PC-3 (cell line): ENCODE measurements around the gene KHDC1. TPM values are rescaled to one million over a fixed set of nuclear protein-coding genes. Genes with fewer than 3 reads are reported as not detected.

Experiments
- ATAC-seq: fragments of 200-7000 bp; cut with Tn5 transposase; 2 replicates; pipeline ENCODE4 v1.9.1; 2020; ENCODE audit warnings: mild to moderate bottlenecking, moderate library complexity
- BruUV-seq: library from RNA; stranded (reverse); fragments of 400-500 nt; replicated peaks from 2 replicates; lab custom pipeline; 2021; lab: Mats Ljungman, UMichigan
- CTCF ChIA-PET: fragments of 300-600 bp; sonication (Branson Sonifier 250); formaldehyde crosslinking; loops from one replicate; lab custom pipeline; 2022; ENCODE audit warnings: antibody characterized with exemption; lab: Charles Lee
- POLR2A ChIA-PET: fragments of 300-600 bp; sonication (Branson Sonifier 250); formaldehyde crosslinking; loops from one replicate; lab custom pipeline; 2022; ENCODE audit warnings: antibody characterized with exemption; ENCODE audit not compliant: unreplicated experiment; lab: Charles Lee
- DNase-seq: peaks from one replicate; pipeline ENCODE4 v3.0.0-alpha.2; 2015
- H2AFZ ChIP-seq: fragments of 300-600 bp; sonication (generic); 2 replicates; pipeline ENCODE4 v1.6.0; 2016; ENCODE audit warnings: antibody characterized with exemption, low read length
- H3F3A ChIP-seq: fragments of 300-600 bp; sonication (generic); one replicate; pipeline ENCODE4 v1.6.0; 2017; ENCODE audit warnings: antibody characterized with exemption, low read length, control low read depth, mild to moderate bottlenecking; ENCODE audit not compliant: unreplicated experiment
- H3K27ac ChIP-seq: fragments of 300-600 bp; sonication (generic); 2 replicates; pipeline ENCODE4 v1.5.1; 2016; ENCODE audit warnings: mild to moderate bottlenecking, low read length
- H3K27me3 ChIP-seq: fragments of 300-600 bp; sonication (generic); 2 replicates; pipeline ENCODE4 v1.6.1; 2016; ENCODE audit warnings: low read length, mixed read lengths
- H3K36me3 ChIP-seq: fragments of 300-600 bp; sonication (generic); 2 replicates; pipeline ENCODE4 v1.6.1; 2016; ENCODE audit warnings: low read depth, mixed run types, low read length, mixed read lengths
- H3K4me1 ChIP-seq: fragments of 300-600 bp; sonication (generic); 2 replicates; pipeline ENCODE4 v1.5.1; 2016; ENCODE audit warnings: low read length; ENCODE audit not compliant: insufficient read depth
- H3K4me2 ChIP-seq: fragments of 300-600 bp; sonication (generic); 2 replicates; pipeline ENCODE4 v1.6.0; 2016; ENCODE audit warnings: low read length
- H3K4me3 ChIP-seq: fragments of 300-600 bp; sonication (generic); 2 replicates; pipeline ENCODE4 v1.5.1; 2016; ENCODE audit warnings: mild to moderate bottlenecking, low read length, mixed read lengths
- H3K79me2 ChIP-seq: fragments of 300-600 bp; sonication (generic); 2 replicates; pipeline ENCODE4 v1.6.1; 2017; ENCODE audit warnings: low read length, mixed read lengths
- H3K9ac ChIP-seq: fragments of 300-600 bp; sonication (generic); 2 replicates; pipeline ENCODE4 v1.6.0; 2016; ENCODE audit warnings: mild to moderate bottlenecking, low read length
- H3K9me2 ChIP-seq: fragments of 300-600 bp; sonication (generic); replicated peaks from 2 replicates; pipeline ENCODE4 v1.6.1; 2016; ENCODE audit warnings: mixed run types, low read length, mixed read lengths
- H3K9me3 ChIP-seq: fragments of 300-600 bp; sonication (generic); 2 replicates; pipeline ENCODE4 v1.6.1; 2016; ENCODE audit warnings: low read length, mixed read lengths
- H4K20me1 ChIP-seq: fragments of 300-600 bp; sonication (generic); 2 replicates; pipeline ENCODE4 v1.6.1; 2016; ENCODE audit warnings: low read length, mixed read lengths
- EZH2 ChIP-seq: fragments of 300-600 bp; sonication (generic); IDR thresholded peaks from one replicate; pipeline ENCODE4 v1.6.1; 2017; ENCODE audit warnings: antibody characterized with exemption, mild to moderate bottlenecking, low read length; ENCODE audit not compliant: unreplicated experiment
- EZH2phosphoT487 ChIP-seq: fragments of 300-600 bp; sonication (generic); IDR thresholded peaks from 2 replicates; pipeline ENCODE4 v1.6.1; 2018; ENCODE audit warnings: mild to moderate bottlenecking, antibody characterized with exemption, low read length, borderline replicate concordance
- intact Hi-C: fragments of 100-400 bp; cut with micrococcal nuclease; formaldehyde crosslinking; loops from 2 replicates; pipeline ENCODE4 v1.9.0; 2023
- total RNA-seq: library from RNA; depleted of rRNA; stranded (reverse); fragments of >200 nt; gene quantifications from 2 replicates; pipeline ENCODE4 v1.2.3, GENCODE V29; 2014
- TF ChIP-seq, protein P1 (sequence below): fragments of 300-600 bp; sonication (generic); conservative IDR thresholded peaks from 2 replicates; pipeline ENCODE4 v1.5.1; 2017; ENCODE audit warnings: antibody characterized with exemption, low read depth, mild to moderate bottlenecking, low read length

The KHDC1 gene
- total RNA-seq, 1 experiment from 2014 or later, result 7.9 TPM

DNA sequence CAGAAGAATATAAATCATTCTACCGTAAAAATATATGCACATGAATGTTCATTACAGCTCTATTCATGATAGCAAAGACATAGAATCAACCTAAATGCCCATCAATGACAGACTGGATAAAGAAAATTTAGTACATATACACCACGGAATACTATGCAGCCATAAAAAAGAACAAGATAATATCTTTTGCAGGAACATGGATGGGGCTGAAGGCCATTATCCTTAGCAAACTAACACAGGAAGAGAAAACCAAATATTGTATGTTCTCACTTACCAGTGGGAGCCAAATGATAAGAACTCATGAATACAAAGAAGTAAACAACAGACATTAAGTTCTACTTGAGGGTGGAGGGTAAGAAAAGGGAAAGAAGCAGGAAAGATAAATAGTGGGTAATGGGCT lies 46.1 kb downstream of the KHDC1 start:
- DNase-seq (no peak), ATAC-seq (no peak)
- no peaks in the 10 kb centered on the region for H4K20me1 ChIP-seq
- no peaks in the 10 kb centered on the region for H3F3A ChIP-seq
- no peak overlapping the region for H3K4me2 ChIP-seq
- H3K4me1 ChIP-seq, result 0 out of 2 replicates have a peak, but pooled peaks cover 3% of the 10 kb centered on the region
- H2AFZ ChIP-seq, result no peak overlapping the region
- ChIA-PET CTCF (no interaction called here), POLR2A (no interaction called here)
- no peaks in the 10 kb centered on the region for H3K79me2 ChIP-seq
- no peak overlapping the region for H3K4me3 ChIP-seq
- no peaks in the 10 kb centered on the region for H3K27me3 ChIP-seq
- H3K36me3 ChIP-seq, result no peaks in the 10 kb centered on the region
- H3K27ac ChIP-seq, result no peak overlapping the region
- TF ChIP-seq, protein P1, sequence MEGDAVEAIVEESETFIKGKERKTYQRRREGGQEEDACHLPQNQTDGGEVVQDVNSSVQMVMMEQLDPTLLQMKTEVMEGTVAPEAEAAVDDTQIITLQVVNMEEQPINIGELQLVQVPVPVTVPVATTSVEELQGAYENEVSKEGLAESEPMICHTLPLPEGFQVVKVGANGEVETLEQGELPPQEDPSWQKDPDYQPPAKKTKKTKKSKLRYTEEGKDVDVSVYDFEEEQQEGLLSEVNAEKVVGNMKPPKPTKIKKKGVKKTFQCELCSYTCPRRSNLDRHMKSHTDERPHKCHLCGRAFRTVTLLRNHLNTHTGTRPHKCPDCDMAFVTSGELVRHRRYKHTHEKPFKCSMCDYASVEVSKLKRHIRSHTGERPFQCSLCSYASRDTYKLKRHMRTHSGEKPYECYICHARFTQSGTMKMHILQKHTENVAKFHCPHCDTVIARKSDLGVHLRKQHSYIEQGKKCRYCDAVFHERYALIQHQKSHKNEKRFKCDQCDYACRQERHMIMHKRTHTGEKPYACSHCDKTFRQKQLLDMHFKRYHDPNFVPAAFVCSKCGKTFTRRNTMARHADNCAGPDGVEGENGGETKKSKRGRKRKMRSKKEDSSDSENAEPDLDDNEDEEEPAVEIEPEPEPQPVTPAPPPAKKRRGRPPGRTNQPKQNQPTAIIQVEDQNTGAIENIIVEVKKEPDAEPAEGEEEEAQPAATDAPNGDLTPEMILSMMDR, result no peak
- TF ChIP-seq EZH2 (no peak), EZH2phosphoT487 (no peak)
- no TSS peak for BruUV-seq
- no peak overlapping the region for H3K9ac ChIP-seq
- H3K9me2 ChIP-seq, result no peaks in the 10 kb centered on the region
- intact Hi-C loops, result no loop called here
- no peaks in the 10 kb centered on the region for H3K9me3 ChIP-seq

DNA sequence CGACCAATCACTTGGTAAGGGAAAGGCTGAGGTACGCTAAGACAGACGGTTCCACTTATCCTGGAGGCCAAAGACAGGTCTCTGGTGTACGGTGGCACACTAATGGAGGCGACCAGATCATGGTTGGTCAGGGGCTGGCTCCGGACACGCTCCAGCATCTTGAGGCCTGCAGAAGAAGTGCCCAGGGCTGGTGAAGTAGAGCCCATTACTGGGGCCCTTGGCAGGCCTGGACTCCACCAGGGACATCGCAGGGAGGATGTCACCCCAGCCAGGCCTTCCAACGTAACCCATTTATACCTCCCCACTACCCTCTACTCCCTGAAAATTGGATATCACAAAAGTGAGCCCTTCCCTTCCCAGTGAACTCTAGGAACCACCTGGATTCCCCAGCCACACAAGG lies 53.9 kb downstream of the KHDC1 start:
- no peaks in the 10 kb centered on the region for H4K20me1 ChIP-seq
- no peaks in the 10 kb centered on the region for H3K79me2 ChIP-seq
- H3K9me2 ChIP-seq, result no peaks in the 10 kb centered on the region
- no peak overlapping the region for H3K9ac ChIP-seq
- no peak overlapping the region for H3K4me2 ChIP-seq
- H3K27ac ChIP-seq, result no peak overlapping the region
- no peaks in the 10 kb centered on the region for H3K9me3 ChIP-seq
- ATAC-seq (no peak), DNase-seq (no peak)
- TF ChIP-seq, protein P1, result no peak
- TF ChIP-seq EZH2 (no peak), EZH2phosphoT487 (no peak)
- no peaks in the 10 kb centered on the region for H3K36me3 ChIP-seq
- H3K4me3 ChIP-seq, result no peak overlapping the region
- no peaks in the 10 kb centered on the region for H3K4me1 ChIP-seq
- H3K27me3 ChIP-seq, result no peaks in the 10 kb centered on the region
- POLR2A ChIA-PET, result no interaction called here
- BruUV-seq, result no TSS peak
- H3F3A ChIP-seq, result no peaks in the 10 kb centered on the region
- CTCF ChIA-PET, result no interaction called here
- H2AFZ ChIP-seq, result no peak overlapping the region
- intact Hi-C loops, result no loop called here

DNA sequence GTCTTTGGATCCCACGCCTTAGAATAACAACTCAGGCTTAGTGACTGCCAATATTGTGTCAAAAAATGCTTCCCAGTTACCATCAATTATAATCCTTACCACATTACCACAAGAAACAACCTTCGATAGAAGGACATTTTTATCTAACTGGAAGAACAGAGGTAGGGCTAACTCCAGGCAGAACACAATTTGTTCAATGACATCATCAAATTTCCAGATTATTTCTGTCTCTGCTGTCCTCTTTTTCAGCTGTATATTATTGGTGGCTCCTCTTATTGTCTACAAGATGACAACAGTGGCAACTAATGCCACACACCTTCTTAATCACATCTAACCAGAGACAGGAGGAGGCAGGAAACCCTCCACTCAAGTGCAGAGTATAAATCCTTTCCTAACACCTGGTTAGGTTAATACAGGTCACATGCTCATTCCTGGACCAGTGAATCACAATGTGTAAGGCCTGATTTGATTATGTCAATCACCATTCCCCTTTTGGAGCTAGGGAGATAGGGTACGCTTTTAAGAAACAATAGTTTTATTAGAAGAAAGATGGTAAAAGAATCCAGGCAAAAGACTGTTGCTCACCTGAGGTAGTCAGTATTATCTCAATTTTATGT lies 55.7 kb downstream of the KHDC1 start:
- Histone ChIP-seq H3F3A (no peaks in the 10 kb centered on the region), H3K4me1 (no peaks in the 10 kb centered on the region), H3K79me2 (no peaks in the 10 kb centered on the region), H3K36me3 (no peaks in the 10 kb centered on the region), H3K27me3 (no peaks in the 10 kb centered on the region), H3K9me3 (no peaks in the 10 kb centered on the region), H3K27ac (no peak overlapping the region), H3K9me2 (no peaks in the 10 kb centered on the region), H3K9ac (no peak overlapping the region), H2AFZ (no peak overlapping the region), H3K4me3 (no peak overlapping the region), H4K20me1 (no peaks in the 10 kb centered on the region), H3K4me2 (no peak overlapping the region)
- POLR2A ChIA-PET, result no interaction called here
- DNase-seq, result no peak
- no peak for ATAC-seq
- BruUV-seq, result no TSS peak
- intact Hi-C loops, result no loop called here
- no peak for TF ChIP-seq EZH2
- CTCF ChIA-PET, result no interaction called here
